CD4-positive, alpha-beta T cell treated with Interleukin-15 for 4 hours (primary cell): ENCODE measurements around the gene GPR142.

ENCODE experiments used
- DNase-seq: peaks from one replicate; pipeline ENCODE4 v3.0.0-alpha.2; 2020; ENCODE audit warnings: low spot score

The GPR142 gene

GRCh38 chr17:74367206-74367605, at the start of gene GPR142:
GPR142 (plus strand) TSS chr17:74367506; CDS start chr17:74369541, 2,035 bp downstream.
- no peak for DNase-seq

- DNase-seq: no peak
These were observed 48.9 kb upstream of the GPR142 start for GRCh38 chr17:74318391-74318790.

- DNase-seq: no peak
These were observed 42.8 kb upstream of the GPR142 start for GRCh38 chr17:74324521-74324920.

- DNase-seq: no peak
These were observed 41.9 kb upstream of the GPR142 start for GRCh38 chr17:74325376-74325742.

GRCh38 chr17:74325743-74326379, 41.4 kb upstream of the GPR142 start, which contains the start of gene KIF19:
KIF19 (plus strand) TSS chr17:74326226; CDS start chr17:74326350, 124 bp downstream.
- DNase-seq: peak; percentile 49

- DNase-seq: no peak
These were observed 40.8 kb upstream of the GPR142 start for GRCh38 chr17:74326506-74326905.

GRCh38 chr17:74328487-74328886, 38.8 kb upstream of the GPR142 start:
- no peak for DNase-seq

- no peak for DNase-seq
These were observed 37.9 kb upstream of the GPR142 start for GRCh38 chr17:74329378-74329777.

GRCh38 chr17:74330446-74330845, 36.9 kb upstream of the GPR142 start:
- DNase-seq: no peak

- no peak for DNase-seq
These were observed 35.2 kb upstream of the GPR142 start for GRCh38 chr17:74332017-74332650.

GRCh38 chr17:74332763-74333283, 34.5 kb upstream of the GPR142 start:
- no peak for DNase-seq

- no peak for DNase-seq
These were observed 32.8 kb upstream of the GPR142 start for GRCh38 chr17:74334393-74335039.

- no peak for DNase-seq
These were observed 31.7 kb upstream of the GPR142 start for GRCh38 chr17:74335529-74336062.

GRCh38 chr17:74336307-74336706, 31.0 kb upstream of the GPR142 start:
- DNase-seq: no peak

- no peak for DNase-seq
These were observed 29.3 kb upstream of the GPR142 start for GRCh38 chr17:74337834-74338500.

- DNase-seq: no peak
These were observed 27.6 kb upstream of the GPR142 start for GRCh38 chr17:74339537-74340195.

GRCh38 chr17:74340470-74341023, 26.8 kb upstream of the GPR142 start:
- no peak for DNase-seq

GRCh38 chr17:74342224-74342623, 25.1 kb upstream of the GPR142 start:
- DNase-seq: no peak

- no peak for DNase-seq
These were observed 24.2 kb upstream of the GPR142 start for GRCh38 chr17:74343121-74343520.

- DNase-seq: no peak
These were observed 23.6 kb upstream of the GPR142 start for GRCh38 chr17:74343526-74344284.

- no peak for DNase-seq
These were observed 22.6 kb upstream of the GPR142 start for GRCh38 chr17:74344658-74345057.
